GM12864 (cell line): ENCODE results near the gene RNF182.

Experiments
- DNase-seq: peaks from one replicate; pipeline ENCODE4 v3.0.0-alpha.2; 2011; ENCODE audit warnings: low read depth
- H3K4me3 ChIP-seq: 2 replicates; pipeline ENCODE4 v1.5.1; 2011; ENCODE audit warnings: mild to moderate bottlenecking, low read depth, low read length, control low read depth
- CTCF ChIP-seq: IDR thresholded peaks from 2 replicates; pipeline ENCODE4 v1.5.1; 2011; ENCODE audit warnings: low read depth, mild to moderate bottlenecking, moderate library complexity, low read length, control low read depth, inconsistent platforms; ENCODE audit errors: missing control alignments

Gene RNF182

DNA sequence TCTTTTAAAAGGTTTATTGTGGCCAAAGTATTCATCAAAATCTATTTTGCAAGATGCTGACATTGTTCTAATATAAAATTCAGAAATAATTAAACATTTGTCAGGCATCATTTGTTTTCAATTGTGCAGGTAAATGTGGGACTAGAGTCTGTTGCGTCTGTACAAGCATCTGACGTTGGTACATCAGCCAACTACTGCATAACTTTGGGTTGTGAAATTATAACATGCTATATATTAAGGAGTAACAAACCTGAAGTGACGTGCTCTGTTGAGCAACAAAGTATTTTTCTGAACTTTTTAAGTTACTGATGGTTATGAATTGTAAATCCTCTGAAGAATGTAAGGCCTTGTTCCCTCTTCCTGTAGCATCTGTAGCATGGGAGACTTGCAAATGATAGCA lies 66.0 kb downstream of the RNF182 start:
- DNase-seq = no peak
- TF ChIP-seq CTCF = no peak
- H3K4me3 ChIP-seq = no peak overlapping the region

GRCh38 chr6:13991393-13991792 lies 66.6 kb downstream of the RNF182 start:
- DNase-seq = no peak
- H3K4me3 ChIP-seq = no peak overlapping the region
- TF ChIP-seq CTCF = no peak

- DNase-seq = no peak
- no peak for TF ChIP-seq CTCF
- no peak overlapping the region for H3K4me3 ChIP-seq
These were observed 67.8 kb downstream of the RNF182 start for GRCh38 chr6:13992417-13993055.

GRCh38 chr6:13993416-13993815 lies 68.7 kb downstream of the RNF182 start:
- H3K4me3 ChIP-seq = no peak overlapping the region
- no peak for TF ChIP-seq CTCF
- no peak for DNase-seq

GRCh38 chr6:13998356-13998755 lies 73.6 kb downstream of the RNF182 start:
- TF ChIP-seq CTCF = no peak
- H3K4me3 ChIP-seq = no peak overlapping the region
- no peak for DNase-seq

DNA sequence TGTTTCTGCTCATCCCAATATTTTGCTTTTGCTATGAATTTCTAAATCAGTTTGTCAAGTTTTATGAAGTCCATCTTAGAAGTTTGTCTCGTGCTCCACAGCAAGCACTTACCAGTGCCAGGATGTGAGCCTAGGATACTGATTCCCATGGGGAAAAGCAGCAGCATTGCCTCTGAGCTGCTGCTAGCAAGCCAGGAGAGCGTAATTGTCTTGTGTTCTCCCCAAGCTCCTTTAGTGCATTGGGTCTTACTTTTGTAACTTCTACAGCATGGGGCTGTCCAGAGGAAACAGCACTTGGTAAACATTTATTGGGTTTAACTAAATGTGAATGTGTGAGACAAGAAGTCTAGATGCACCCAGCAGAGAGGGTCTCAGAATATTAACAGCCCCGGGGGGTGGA lies 76.1 kb downstream of the RNF182 start:
- no peak overlapping the region for H3K4me3 ChIP-seq
- DNase-seq = no peak
- TF ChIP-seq CTCF = no peak

DNA sequence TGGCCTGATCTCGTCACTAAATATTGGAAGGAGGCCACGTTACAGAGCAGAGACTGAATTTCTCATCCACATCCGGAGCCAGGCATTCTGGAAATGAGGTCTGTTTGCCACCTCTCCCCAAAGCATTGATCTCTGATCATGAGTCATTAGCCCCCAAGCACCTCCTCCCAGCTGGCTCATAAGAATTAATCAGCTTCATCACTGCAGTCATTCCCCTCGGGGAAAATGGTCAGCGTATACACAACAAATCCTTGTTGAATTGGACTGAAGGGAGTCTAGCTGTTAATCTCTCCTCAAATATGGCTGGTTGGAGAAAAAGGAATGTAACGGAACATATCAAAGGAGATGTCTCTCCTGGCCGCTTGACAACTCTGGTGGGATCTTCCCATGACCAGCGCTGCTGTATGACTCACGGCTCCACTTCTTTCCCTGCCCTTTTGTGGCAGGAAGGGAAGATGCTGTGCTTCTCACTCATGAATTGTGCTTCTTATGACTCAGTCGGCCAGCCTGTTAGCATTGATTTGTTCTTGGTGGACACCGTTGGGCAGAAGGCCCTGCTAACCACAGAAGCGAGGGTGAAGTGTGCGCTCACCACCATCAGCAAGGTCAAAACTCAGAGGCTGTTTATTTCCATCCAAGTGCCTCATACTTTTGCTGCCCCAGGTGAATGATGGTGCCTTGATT lies 76.7 kb downstream of the RNF182 start:
- no peak for DNase-seq
- no peak for TF ChIP-seq CTCF
- H3K4me3 ChIP-seq = no peak overlapping the region
